ENCODE measurements around the gene BANP.

BANP gene

DNA sequence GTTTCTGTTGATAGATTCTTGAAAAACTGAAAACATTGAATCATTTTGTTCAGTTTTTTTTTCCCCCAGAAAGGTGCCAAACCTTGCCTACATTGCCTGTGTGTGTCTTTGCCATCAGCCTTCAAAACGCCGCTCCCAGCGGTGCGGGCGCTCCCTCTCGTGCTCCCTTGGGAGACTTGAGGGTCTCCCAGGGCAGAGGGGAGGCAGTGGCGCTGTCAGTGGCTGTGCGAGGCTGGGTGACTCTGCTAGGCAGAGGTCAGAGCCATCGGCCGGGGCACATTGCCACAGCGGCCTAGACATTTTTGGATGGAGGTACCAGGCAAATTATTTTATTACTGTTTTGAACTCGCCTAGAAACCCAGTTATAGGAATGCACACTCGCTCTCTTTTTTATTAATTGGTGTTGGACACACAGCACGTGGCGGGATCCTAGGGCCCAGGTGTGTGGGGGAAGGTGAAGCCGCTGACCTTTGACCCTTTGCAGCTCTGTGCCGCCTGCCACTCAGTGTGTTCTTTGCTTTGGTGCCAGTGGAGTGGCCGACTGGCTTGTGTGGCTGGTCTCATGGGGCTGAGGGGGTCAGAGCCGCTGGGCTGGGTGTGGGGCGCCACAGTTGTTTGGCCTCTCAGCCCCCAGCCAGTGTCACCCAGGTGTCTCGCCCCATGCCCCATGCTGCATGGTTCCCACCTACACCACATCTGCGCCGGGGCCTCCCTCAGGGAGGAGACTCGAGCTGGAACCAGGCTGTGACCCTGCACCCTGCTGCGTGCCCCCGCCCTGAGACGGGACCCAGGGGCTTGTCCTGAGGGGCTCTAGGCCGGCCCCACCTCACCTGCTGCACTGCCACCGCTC lies 115.7 kb downstream of the BANP start:
- Histone ChIP-seq H4K20me1 (ENCODE audit: insufficient read depth) (no peaks in the 10 kb centered on the region), H3K4me1 (ENCODE audit: low read depth, poor library complexity, severe bottlenecking) (no peaks in the 10 kb centered on the region), H3K36me3 (ENCODE audit: insufficient read depth) (no peaks in the 10 kb centered on the region), H3K9ac (no peak overlapping the region), H3K4me3 (IDR thresholded peaks at IDR 0.05; ENCODE audit: insufficient read depth, low read depth, low read length) (no peak overlapping the region), H3K27me3 (ENCODE audit: insufficient read depth, low read depth) (no peaks in the 10 kb centered on the region), H3K4me2 (no peak overlapping the region), H3K27ac (no peak overlapping the region), H2AFZ (ENCODE audit: low read depth) (no peak overlapping the region), H3K79me2 (ENCODE audit: insufficient read depth, low read depth) (no peaks in the 10 kb centered on the region)
- TF ChIP-seq, protein P1, sequence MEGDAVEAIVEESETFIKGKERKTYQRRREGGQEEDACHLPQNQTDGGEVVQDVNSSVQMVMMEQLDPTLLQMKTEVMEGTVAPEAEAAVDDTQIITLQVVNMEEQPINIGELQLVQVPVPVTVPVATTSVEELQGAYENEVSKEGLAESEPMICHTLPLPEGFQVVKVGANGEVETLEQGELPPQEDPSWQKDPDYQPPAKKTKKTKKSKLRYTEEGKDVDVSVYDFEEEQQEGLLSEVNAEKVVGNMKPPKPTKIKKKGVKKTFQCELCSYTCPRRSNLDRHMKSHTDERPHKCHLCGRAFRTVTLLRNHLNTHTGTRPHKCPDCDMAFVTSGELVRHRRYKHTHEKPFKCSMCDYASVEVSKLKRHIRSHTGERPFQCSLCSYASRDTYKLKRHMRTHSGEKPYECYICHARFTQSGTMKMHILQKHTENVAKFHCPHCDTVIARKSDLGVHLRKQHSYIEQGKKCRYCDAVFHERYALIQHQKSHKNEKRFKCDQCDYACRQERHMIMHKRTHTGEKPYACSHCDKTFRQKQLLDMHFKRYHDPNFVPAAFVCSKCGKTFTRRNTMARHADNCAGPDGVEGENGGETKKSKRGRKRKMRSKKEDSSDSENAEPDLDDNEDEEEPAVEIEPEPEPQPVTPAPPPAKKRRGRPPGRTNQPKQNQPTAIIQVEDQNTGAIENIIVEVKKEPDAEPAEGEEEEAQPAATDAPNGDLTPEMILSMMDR (conservative IDR thresholded peaks at IDR 0.05; ENCODE audit: low read depth, low read length): no peak

DNA sequence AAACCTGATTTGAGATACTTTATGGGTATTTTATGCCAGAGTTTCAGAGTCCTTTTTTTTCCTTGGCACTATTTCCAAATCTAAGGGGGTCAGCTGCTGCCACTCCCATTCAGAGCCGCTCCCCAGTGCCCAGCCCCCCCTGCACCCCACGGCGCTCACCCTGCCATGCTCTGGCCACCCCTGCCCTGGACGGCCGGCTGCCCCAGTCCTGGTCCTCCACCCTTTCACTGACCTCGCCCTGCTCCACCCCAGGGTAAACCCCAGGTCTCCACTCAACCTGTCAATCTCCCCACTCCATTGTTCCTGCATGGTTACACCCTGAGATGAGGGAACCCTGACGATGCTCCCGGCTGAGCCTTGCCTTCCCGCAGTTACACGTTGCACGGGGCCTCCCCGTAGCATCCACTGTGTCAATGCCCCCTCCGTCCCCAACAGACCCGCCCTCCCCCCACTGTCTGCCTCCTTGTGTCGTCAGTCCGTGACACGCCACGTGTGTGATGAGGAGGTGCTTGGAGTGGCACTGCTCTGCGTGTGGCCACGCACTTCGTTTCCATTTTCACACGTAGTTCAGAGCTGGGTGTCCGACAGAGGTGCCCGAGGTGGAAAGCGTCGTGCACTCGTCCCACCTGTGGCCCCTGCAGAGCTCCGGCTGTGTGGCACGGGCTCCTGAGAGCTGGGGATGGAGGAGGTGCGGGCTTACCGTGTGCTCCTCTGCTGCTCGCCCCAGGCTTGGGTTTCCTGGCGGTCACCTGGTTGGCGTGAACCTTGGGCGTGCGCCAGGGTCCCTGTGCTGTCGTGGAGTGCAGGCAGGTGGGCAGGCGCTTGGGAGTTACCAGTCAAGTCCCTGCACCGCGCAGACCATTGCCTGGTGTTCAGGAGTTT lies 116.5 kb downstream of the BANP start:
- no peaks in the 10 kb centered on the region for H3K79me2 ChIP-seq (ENCODE audit: insufficient read depth, low read depth)
- H3K36me3 ChIP-seq (ENCODE audit: insufficient read depth): no peaks in the 10 kb centered on the region
- TF ChIP-seq, protein P1 (conservative IDR thresholded peaks at IDR 0.05; ENCODE audit: low read depth, low read length): no peak
- no peak overlapping the region for H3K9ac ChIP-seq
- H3K4me2 ChIP-seq: no peak overlapping the region
- H3K27ac ChIP-seq: no peak overlapping the region
- no peak overlapping the region for H2AFZ ChIP-seq (ENCODE audit: low read depth)
- no peaks in the 10 kb centered on the region for H3K4me1 ChIP-seq (ENCODE audit: low read depth, poor library complexity, severe bottlenecking)
- no peaks in the 10 kb centered on the region for H3K27me3 ChIP-seq (ENCODE audit: insufficient read depth, low read depth)
- H3K4me3 ChIP-seq (IDR thresholded peaks at IDR 0.05; ENCODE audit: insufficient read depth, low read depth, low read length): no peak overlapping the region
- no peaks in the 10 kb centered on the region for H4K20me1 ChIP-seq (ENCODE audit: insufficient read depth)

GRCh38 chr16:88068476-88069396 lies 117.5 kb downstream of the BANP start:
- Histone ChIP-seq H3K4me3 (IDR thresholded peaks at IDR 0.05; ENCODE audit: insufficient read depth, low read depth, low read length) (no peak overlapping the region), H3K36me3 (ENCODE audit: insufficient read depth) (no peaks in the 10 kb centered on the region), H3K27me3 (ENCODE audit: insufficient read depth, low read depth) (no peaks in the 10 kb centered on the region), H3K79me2 (ENCODE audit: insufficient read depth, low read depth) (no peaks in the 10 kb centered on the region), H3K9ac (no peak overlapping the region), H4K20me1 (ENCODE audit: insufficient read depth) (no peaks in the 10 kb centered on the region), H3K4me2 (no peak overlapping the region), H3K27ac (no peak overlapping the region), H3K4me1 (ENCODE audit: low read depth, poor library complexity, severe bottlenecking) (no peaks in the 10 kb centered on the region), H2AFZ (ENCODE audit: low read depth) (no peak overlapping the region)
- TF ChIP-seq, protein P1 (conservative IDR thresholded peaks at IDR 0.05; ENCODE audit: low read depth, low read length): no peak

Data from KMS-11 (cell line).